Measurements from ENCODE around the gene PPP1R13B. TPM values are rescaled to one million over a fixed set of nuclear protein-coding genes. Genes with fewer than 3 reads are reported as not detected.
A peak's percentile ranks its signal among the peaks of the same experiment; 100 is the strongest.

Gene PPP1R13B
- total RNA-seq, 1 donor from 2014 or later = 35.9 TPM

- ATAC-seq = peak; percentile 60
Measured at GRCh38 chr14:103711516-103712431, 135.6 kb downstream of the PPP1R13B start.

- peak; percentile 13 for ATAC-seq
Measured at GRCh38 chr14:103710771-103711377, 136.5 kb downstream of the PPP1R13B start.

- ATAC-seq = no peak
Measured at GRCh38 chr14:103709814-103710213, 137.6 kb downstream of the PPP1R13B start.

- no peak for ATAC-seq
Measured at GRCh38 chr14:103708750-103709187, 138.6 kb downstream of the PPP1R13B start.

- no peak for ATAC-seq
Measured at GRCh38 chr14:103707329-103708263, 139.8 kb downstream of the PPP1R13B start.

- ATAC-seq = no peak
Measured at GRCh38 chr14:103706551-103707328, 140.6 kb downstream of the PPP1R13B start.

- ATAC-seq = peak; percentile 1
Measured at GRCh38 chr14:103705504-103706284, 141.7 kb downstream of the PPP1R13B start.

- peak; percentile 36 for ATAC-seq
Measured at GRCh38 chr14:103705118-103705503, 142.3 kb downstream of the PPP1R13B start.

- ATAC-seq = no peak
Measured at GRCh38 chr14:103704708-103705107, 142.7 kb downstream of the PPP1R13B start.

- ATAC-seq = no peak
Measured at GRCh38 chr14:103703433-103704385, 143.7 kb downstream of the PPP1R13B start.

- ATAC-seq = no peak
Measured at GRCh38 chr14:103702497-103703432, 144.6 kb downstream of the PPP1R13B start.

GRCh38 chr14:103702095-103702494 is 145.3 kb downstream of the PPP1R13B start:
- ATAC-seq = no peak

GRCh38 chr14:103700753-103701490 is 146.5 kb downstream of the PPP1R13B start:
- ATAC-seq = no peak

- ATAC-seq = no peak
Measured at GRCh38 chr14:103699901-103700752, 147.2 kb downstream of the PPP1R13B start.

- no peak for ATAC-seq
Measured at GRCh38 chr14:103699261-103699661, 148.1 kb downstream of the PPP1R13B start.

GRCh38 chr14:103698380-103699260 is 148.8 kb downstream of the PPP1R13B start:
- ATAC-seq = peak; percentile 89

Data from esophagus mucosa (tissue), 1 donor.